GM12875 (cell line): Measurements from ENCODE around the gene TGM6.

Source experiments
- H3K4me3 ChIP-seq: one replicate; pipeline ENCODE4 v1.5.1; 2011; ENCODE audit warnings: low read depth, low read length, control low read depth
- CTCF ChIP-seq: IDR thresholded peaks from 2 replicates; pipeline ENCODE4 v1.5.1; 2011; ENCODE audit warnings: low read depth, mild to moderate bottlenecking, control low read depth, inconsistent platforms, low read length, moderate library complexity, borderline replicate concordance; ENCODE audit not compliant: insufficient read depth

TGM6 gene

GRCh38 chr20:2459981-2460751, 79.5 kb downstream of the TGM6 start:
- TF ChIP-seq CTCF: no peak
- H3K4me3 ChIP-seq: no peak overlapping the region

- TF ChIP-seq CTCF: no peak
These were observed 80.2 kb downstream of the TGM6 start for GRCh38 chr20:2460752-2461424.

GRCh38 chr20:2462484-2462883, 81.8 kb downstream of the TGM6 start:
- H3K4me3 ChIP-seq: no peak overlapping the region
- TF ChIP-seq CTCF: no peak

More at GRCh38 chr20:2460752-2461424, 80.2 kb downstream of the TGM6 start:
- H3K4me3 ChIP-seq: no peak overlapping the region

GRCh38 chr20:2463616-2464365, 83.1 kb downstream of the TGM6 start:
- TF ChIP-seq CTCF: no peak
- no peak overlapping the region for H3K4me3 ChIP-seq

GRCh38 chr20:2465100-2465499, 84.4 kb downstream of the TGM6 start:
- no peak overlapping the region for H3K4me3 ChIP-seq
- TF ChIP-seq CTCF: no peak

- no peak for TF ChIP-seq CTCF
- no peak overlapping the region for H3K4me3 ChIP-seq
These were observed 86.7 kb downstream of the TGM6 start for GRCh38 chr20:2467412-2467811.
